WTC11 (cell line): Measurements from ENCODE around the gene THOC5.

ENCODE experiments used
- ATF1 ChIP-seq: sonication (generic); formaldehyde crosslinking; IDR thresholded peaks from 2 replicates; pipeline ENCODE4 v1.8.1; 2023; ENCODE audit warnings: mild to moderate bottlenecking, moderate library complexity, missing genetic modification reagents
- ELF4 ChIP-seq: sonication (generic); formaldehyde crosslinking; IDR thresholded peaks from 2 replicates; pipeline ENCODE4 v1.8.1; 2022; ENCODE audit warnings: low read depth, mild to moderate bottlenecking, moderate library complexity, missing genetic modification reagents
- ESRRA ChIP-seq: sonication (generic); formaldehyde crosslinking; IDR thresholded peaks from 2 replicates; pipeline ENCODE4 v1.8.1; 2022; ENCODE audit warnings: mild to moderate bottlenecking, missing genetic modification reagents, borderline replicate concordance
- FOXJ3 ChIP-seq: sonication (generic); formaldehyde crosslinking; IDR thresholded peaks from 2 replicates; pipeline ENCODE4 v1.9.0; 2021; ENCODE audit warnings: missing genetic modification reagents, mild to moderate bottlenecking, borderline replicate concordance
- JUN ChIP-seq: sonication (generic); formaldehyde crosslinking; IDR thresholded peaks from 2 replicates; pipeline ENCODE4 v1.8.0; 2023; ENCODE audit warnings: mild to moderate bottlenecking, missing genetic modification reagents
- NR2C2 ChIP-seq: sonication (generic); formaldehyde crosslinking; IDR thresholded peaks from 2 replicates; pipeline ENCODE4 v1.8.0; 2022; ENCODE audit warnings: mild to moderate bottlenecking, missing genetic modification reagents
- RORB ChIP-seq: fragments of 250-450 bp; sonication (Bioruptor Pico); IDR thresholded peaks from 2 replicates; pipeline ENCODE4 v1.9.0; 2021; ENCODE audit warnings: mild to moderate bottlenecking
- SP1 ChIP-seq: sonication (generic); formaldehyde crosslinking; conservative IDR thresholded peaks from 2 replicates; pipeline ENCODE4 v1.8.1; 2022; ENCODE audit warnings: missing genetic modification reagents
- ZNF232 ChIP-seq: sonication (generic); formaldehyde crosslinking; IDR thresholded peaks from 2 replicates; pipeline ENCODE4 v1.8.0; 2022; ENCODE audit warnings: mild to moderate bottlenecking, missing genetic modification reagents
- ZNF263 ChIP-seq: sonication (generic); formaldehyde crosslinking; IDR thresholded peaks from 2 replicates; pipeline ENCODE4 v1.8.1; 2022; ENCODE audit warnings: low read depth, mild to moderate bottlenecking, moderate library complexity, missing genetic modification reagents
- ZNF317 ChIP-seq: sonication (generic); formaldehyde crosslinking; IDR thresholded peaks from 2 replicates; pipeline ENCODE4 v1.8.1; 2023; ENCODE audit warnings: low read depth, mild to moderate bottlenecking, moderate library complexity, missing genetic modification reagents, borderline replicate concordance
- TF ChIP-seq, protein P1 (sequence below): fragments of 200-600 bp; IDR thresholded peaks from 2 replicates; pipeline ENCODE4 v1.8.0; 2022; ENCODE audit warnings: antibody characterized with exemption
- TF ChIP-seq, protein P2 (sequence below): sonication (generic); formaldehyde crosslinking; IDR thresholded peaks from 2 replicates; pipeline ENCODE4 v1.8.0; 2022; ENCODE audit warnings: mild to moderate bottlenecking, missing genetic modification reagents
- TF ChIP-seq, protein P3 (sequence below): sonication (generic); formaldehyde crosslinking; IDR thresholded peaks from 2 replicates; pipeline ENCODE4 v1.8.1; 2022; ENCODE audit warnings: missing genetic modification reagents, borderline replicate concordance

DNA sequence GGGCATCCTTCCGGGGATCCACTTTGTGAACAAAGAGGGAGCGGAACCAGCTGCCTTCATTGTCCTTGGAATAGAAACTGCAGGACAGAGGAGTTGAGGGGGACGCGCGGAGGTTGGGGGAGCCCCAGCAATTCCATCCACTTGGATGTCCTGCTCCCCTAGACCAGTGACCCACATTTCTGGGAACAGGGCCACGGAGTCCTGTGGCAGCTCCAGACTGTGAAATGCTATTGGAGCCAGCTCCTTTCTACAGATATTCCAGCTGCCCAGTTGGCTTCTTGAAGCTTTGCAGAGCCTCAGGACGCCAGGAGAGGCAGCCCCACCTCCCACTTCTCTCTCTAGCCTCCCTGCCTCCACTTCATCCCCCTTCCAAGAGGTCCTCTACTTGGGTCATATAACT lies 16.9 kb upstream of the THOC5 start:
- no peak for TF ChIP-seq ELF4 (CRISPR knock-in tag)
- no peak for TF ChIP-seq FOXJ3 (CRISPR knock-in tag)
- no peak for TF ChIP-seq RORB (CRISPR knock-in tag)
- no peak for TF ChIP-seq SP1 (CRISPR knock-in tag)
- TF ChIP-seq, protein P1, sequence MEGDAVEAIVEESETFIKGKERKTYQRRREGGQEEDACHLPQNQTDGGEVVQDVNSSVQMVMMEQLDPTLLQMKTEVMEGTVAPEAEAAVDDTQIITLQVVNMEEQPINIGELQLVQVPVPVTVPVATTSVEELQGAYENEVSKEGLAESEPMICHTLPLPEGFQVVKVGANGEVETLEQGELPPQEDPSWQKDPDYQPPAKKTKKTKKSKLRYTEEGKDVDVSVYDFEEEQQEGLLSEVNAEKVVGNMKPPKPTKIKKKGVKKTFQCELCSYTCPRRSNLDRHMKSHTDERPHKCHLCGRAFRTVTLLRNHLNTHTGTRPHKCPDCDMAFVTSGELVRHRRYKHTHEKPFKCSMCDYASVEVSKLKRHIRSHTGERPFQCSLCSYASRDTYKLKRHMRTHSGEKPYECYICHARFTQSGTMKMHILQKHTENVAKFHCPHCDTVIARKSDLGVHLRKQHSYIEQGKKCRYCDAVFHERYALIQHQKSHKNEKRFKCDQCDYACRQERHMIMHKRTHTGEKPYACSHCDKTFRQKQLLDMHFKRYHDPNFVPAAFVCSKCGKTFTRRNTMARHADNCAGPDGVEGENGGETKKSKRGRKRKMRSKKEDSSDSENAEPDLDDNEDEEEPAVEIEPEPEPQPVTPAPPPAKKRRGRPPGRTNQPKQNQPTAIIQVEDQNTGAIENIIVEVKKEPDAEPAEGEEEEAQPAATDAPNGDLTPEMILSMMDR = no peak
- no peak for TF ChIP-seq ZNF263 (CRISPR knock-in tag)
- TF ChIP-seq ZNF232 (CRISPR knock-in tag) = no peak
- no peak for TF ChIP-seq ATF1 (CRISPR knock-in tag)
- TF ChIP-seq, protein P2, sequence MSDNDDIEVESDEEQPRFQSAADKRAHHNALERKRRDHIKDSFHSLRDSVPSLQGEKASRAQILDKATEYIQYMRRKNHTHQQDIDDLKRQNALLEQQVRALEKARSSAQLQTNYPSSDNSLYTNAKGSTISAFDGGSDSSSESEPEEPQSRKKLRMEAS (CRISPR knock-in tag) = no peak
- TF ChIP-seq, protein P3, sequence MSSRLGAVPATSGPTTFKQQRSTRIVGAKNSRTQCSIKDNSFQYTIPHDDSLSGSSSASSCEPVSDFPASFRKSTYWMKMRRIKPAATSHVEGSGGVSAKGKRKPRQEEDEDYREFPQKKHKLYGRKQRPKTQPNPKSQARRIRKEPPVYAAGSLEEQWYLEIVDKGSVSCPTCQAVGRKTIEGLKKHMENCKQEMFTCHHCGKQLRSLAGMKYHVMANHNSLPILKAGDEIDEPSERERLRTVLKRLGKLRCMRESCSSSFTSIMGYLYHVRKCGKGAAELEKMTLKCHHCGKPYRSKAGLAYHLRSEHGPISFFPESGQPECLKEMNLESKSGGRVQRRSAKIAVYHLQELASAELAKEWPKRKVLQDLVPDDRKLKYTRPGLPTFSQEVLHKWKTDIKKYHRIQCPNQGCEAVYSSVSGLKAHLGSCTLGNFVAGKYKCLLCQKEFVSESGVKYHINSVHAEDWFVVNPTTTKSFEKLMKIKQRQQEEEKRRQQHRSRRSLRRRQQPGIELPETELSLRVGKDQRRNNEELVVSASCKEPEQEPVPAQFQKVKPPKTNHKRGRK = no peak
- no peak for TF ChIP-seq ESRRA (CRISPR knock-in tag)
- no peak for TF ChIP-seq JUN
- no peak for TF ChIP-seq ZNF317 (CRISPR knock-in tag)
- no peak for TF ChIP-seq NR2C2 (CRISPR knock-in tag)
